GM19452 (cell line): Measurements from ENCODE around the gene ADAMTS16.

Source experiments
- ATAC-seq: cut with Tn5 transposase; IDR thresholded peaks from one replicate; pipeline ENCODE4 v1.9.1; 2021; ENCODE audit not compliant: unreplicated experiment

ADAMTS16 gene

GRCh38 chr5:5141625-5142525 is 1.7 kb downstream of the ADAMTS16 start:
- ATAC-seq, result no peak

- ATAC-seq, result no peak
Observed at GRCh38 chr5:5144441-5144840, 4.3 kb downstream of the ADAMTS16 start.

- no peak for ATAC-seq
Observed at GRCh38 chr5:5145651-5146529, 5.8 kb downstream of the ADAMTS16 start.

- no peak for ATAC-seq
Observed at GRCh38 chr5:5146530-5147160, 6.5 kb downstream of the ADAMTS16 start.

- ATAC-seq, result no peak
Observed at GRCh38 chr5:5149154-5149553, 9.0 kb downstream of the ADAMTS16 start.

GRCh38 chr5:5150667-5151066 is 10.5 kb downstream of the ADAMTS16 start:
- no peak for ATAC-seq

GRCh38 chr5:5154733-5155132 is 14.6 kb downstream of the ADAMTS16 start:
- no peak for ATAC-seq

GRCh38 chr5:5155617-5156016 is 15.5 kb downstream of the ADAMTS16 start:
- ATAC-seq, result no peak

- ATAC-seq, result no peak
Observed at GRCh38 chr5:5156471-5157082, 16.4 kb downstream of the ADAMTS16 start.

GRCh38 chr5:5158472-5158895 is 18.4 kb downstream of the ADAMTS16 start:
- no peak for ATAC-seq

GRCh38 chr5:5159282-5160103 is 19.4 kb downstream of the ADAMTS16 start:
- ATAC-seq, result no peak

- ATAC-seq, result no peak
Observed at GRCh38 chr5:5164163-5164562, 24.0 kb downstream of the ADAMTS16 start.

- ATAC-seq, result no peak
Observed at GRCh38 chr5:5165541-5166002, 25.4 kb downstream of the ADAMTS16 start.

GRCh38 chr5:5169466-5169865 is 29.3 kb downstream of the ADAMTS16 start:
- ATAC-seq, result no peak

- no peak for ATAC-seq
Observed at GRCh38 chr5:5178136-5178535, 38.0 kb downstream of the ADAMTS16 start.

- ATAC-seq, result no peak
Observed at GRCh38 chr5:5178580-5178979, 38.5 kb downstream of the ADAMTS16 start.

GRCh38 chr5:5179079-5179478 is 38.9 kb downstream of the ADAMTS16 start:
- no peak for ATAC-seq

GRCh38 chr5:5179597-5179996 is 39.5 kb downstream of the ADAMTS16 start:
- no peak for ATAC-seq

- no peak for ATAC-seq
Observed at GRCh38 chr5:5181650-5182324, 41.7 kb downstream of the ADAMTS16 start.
